Mesenchymal stem cell (in vitro differentiated cells and primary cell): ENCODE data around the gene RAB20.
"Not testable (repeated sequence)": the region's sequence is repeated elsewhere in the genome, so short reads cannot be mapped to it uniquely, and the experiment has no call there.

Experiments used
- DNase-seq: peaks from one replicate; pipeline ENCODE4 v3.0.0-alpha.2; 2013
- H2AFZ ChIP-seq: one replicate; pipeline ENCODE4 v1.6.1; 2013; ENCODE audit warnings: low read depth, mild to moderate bottlenecking, control low read depth, inconsistent platforms, low read length, moderate library complexity
- H2AK5ac ChIP-seq: 2 replicates; pipeline ENCODE4 v1.6.1; 2013; ENCODE audit warnings: low read length, moderate library complexity, mild to moderate bottlenecking, inconsistent platforms; ENCODE audit not compliant: severe bottlenecking
- H2BK120ac ChIP-seq: one replicate; pipeline ENCODE4 v1.6.1; 2013; ENCODE audit warnings: low read depth, mild to moderate bottlenecking, inconsistent platforms, low read length, moderate library complexity
- H2BK12ac ChIP-seq, 2 experiments: one replicate each; pipeline ENCODE4 v1.6.1; 2013; ENCODE audit warnings: inconsistent platforms in 2 of 2, low read length in 2 of 2, mild to moderate bottlenecking in 2 of 2, moderate library complexity in 2 of 2, control low read depth in 1 of 2
- H2BK15ac ChIP-seq: one replicate; pipeline ENCODE4 v1.6.1; 2013; ENCODE audit warnings: mild to moderate bottlenecking, low read depth, inconsistent platforms; ENCODE audit not compliant: poor library complexity, severe bottlenecking
- H2BK5ac ChIP-seq: 2 replicates; pipeline ENCODE4 v1.6.1; 2013; ENCODE audit warnings: low read depth, mild to moderate bottlenecking, low read length, control low read depth, inconsistent platforms; ENCODE audit not compliant: poor library complexity, severe bottlenecking
- H3K14ac ChIP-seq, 2 experiments: one replicate each; pipeline ENCODE4 v1.6.1; 2013; ENCODE audit warnings: inconsistent platforms in 2 of 2, low read length in 2 of 2, control low read depth in 1 of 2, mild to moderate bottlenecking in 1 of 2, moderate library complexity in 1 of 2
- H3K18ac ChIP-seq, 2 experiments: one replicate each; pipeline ENCODE4 v1.6.1; 2013; ENCODE audit warnings: inconsistent platforms in 2 of 2, low read length in 2 of 2, control low read depth in 1 of 2, low read depth in 1 of 2, mild to moderate bottlenecking in 1 of 2
- H3K23ac ChIP-seq, 2 experiments: one replicate each; pipeline ENCODE4 v1.6.1; 2013; ENCODE audit warnings: inconsistent platforms in 2 of 2, low read length in 2 of 2, mild to moderate bottlenecking in 2 of 2, moderate library complexity in 2 of 2, control low read depth in 1 of 2
- H3K27ac ChIP-seq: 2 replicates; pipeline ENCODE4 v1.5.1; 2013; ENCODE audit warnings: mild to moderate bottlenecking, moderate library complexity, low read length, control low read depth, inconsistent platforms; ENCODE audit not compliant: poor library complexity, severe bottlenecking
- H3K27me3 ChIP-seq, 2 experiments: 2 replicates each; pipeline versions ENCODE4 v1.6.1 to v1.7.0; 2013; ENCODE audit warnings: low read length in 2 of 2, mild to moderate bottlenecking in 2 of 2, moderate library complexity in 2 of 2, control low read depth in 1 of 2, inconsistent platforms in 1 of 2; ENCODE audit not compliant: control insufficient read depth in 1 of 2, insufficient read depth in 1 of 2
- H3K36me3 ChIP-seq, 2 experiments: 2 replicates each; pipeline versions ENCODE4 v1.6.1 to v1.7.0; 2013; ENCODE audit warnings: low read length in 2 of 2, control low read depth in 1 of 2, inconsistent platforms in 1 of 2, low read depth in 1 of 2, mild to moderate bottlenecking in 1 of 2; ENCODE audit not compliant: insufficient read depth in 2 of 2, control insufficient read depth in 1 of 2
- H3K4ac ChIP-seq, 2 experiments: one replicate each; pipeline ENCODE4 v1.6.1; 2013; ENCODE audit warnings: inconsistent platforms in 2 of 2, low read length in 2 of 2, mild to moderate bottlenecking in 2 of 2, moderate library complexity in 2 of 2, control low read depth in 1 of 2, low read depth in 1 of 2
- H3K4me1 ChIP-seq: 2 replicates; pipeline ENCODE4 v1.6.1; 2013; ENCODE audit warnings: low read depth, low read length, control low read depth; ENCODE audit not compliant: control insufficient read depth, insufficient read depth
- H3K4me2 ChIP-seq: 2 replicates; pipeline ENCODE4 v1.6.1; 2013; ENCODE audit warnings: low read length, mild to moderate bottlenecking, inconsistent platforms; ENCODE audit not compliant: poor library complexity, severe bottlenecking
- H3K4me3 ChIP-seq, 2 experiments: 2 replicates each; pipeline versions ENCODE4 v1.5.1 to v1.7.0; 2013; ENCODE audit warnings: low read length in 2 of 2, mild to moderate bottlenecking in 2 of 2, control low read depth in 1 of 2, low read depth in 1 of 2; ENCODE audit not compliant: insufficient read depth in 1 of 2
- H3K79me1 ChIP-seq: replicated peaks from 2 replicates; pipeline ENCODE4 v1.6.1; 2013; ENCODE audit warnings: mild to moderate bottlenecking, control low read depth, low read length, inconsistent platforms; ENCODE audit not compliant: poor library complexity, severe bottlenecking
- H3K9ac ChIP-seq: 2 replicates; pipeline ENCODE4 v1.7.0; 2013; ENCODE audit warnings: mild to moderate bottlenecking, low read length, moderate library complexity
- H3K9me3 ChIP-seq: 2 replicates; pipeline ENCODE4 v1.7.0; 2013; ENCODE audit warnings: mild to moderate bottlenecking, low read length; ENCODE audit not compliant: control insufficient read depth
- H4K8ac ChIP-seq: one replicate; pipeline ENCODE4 v1.6.1; 2013; ENCODE audit warnings: inconsistent platforms, mild to moderate bottlenecking, low read length, moderate library complexity
- H4K91ac ChIP-seq: one replicate; pipeline ENCODE4 v1.6.1; 2013; ENCODE audit warnings: mild to moderate bottlenecking, low read length, inconsistent platforms
- WGBS: methylation state at CpG from one replicate; pipeline ENCODE4 v1.1.7; 2013; ENCODE audit warnings: mixed read lengths; 5-methylcytosine and 5-hydroxymethylcytosine counted together

The RAB20 gene

DNA sequence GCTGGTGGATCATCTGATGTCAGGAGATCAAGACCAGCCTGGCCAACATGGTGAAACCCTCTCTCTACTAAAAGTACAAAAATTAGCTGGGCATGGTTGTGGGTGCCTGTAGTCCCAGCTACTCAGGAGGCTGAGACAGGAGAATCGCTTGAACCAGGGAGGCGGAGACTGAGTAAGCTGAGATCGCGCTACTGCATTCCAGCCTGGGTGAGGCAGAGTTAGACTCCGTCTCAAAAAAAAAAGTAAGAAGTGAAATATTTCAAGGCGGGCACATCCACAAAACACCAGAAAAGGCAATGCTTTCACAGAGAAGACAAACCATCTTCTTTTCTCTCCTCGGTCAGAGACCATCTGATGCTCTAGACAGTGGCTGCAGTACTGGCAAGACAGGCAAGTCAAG lies 8.4 kb upstream of the RAB20 start:
- 89% methylated on average over 7 of the region's 7 CpGs for WGBS
- not testable (repeated sequence) for H3K18ac ChIP-seq, H3K9ac ChIP-seq, H3K4me3 ChIP-seq, H3K4ac ChIP-seq, H3K27ac ChIP-seq, H3K9me3 ChIP-seq, H3K4me2 ChIP-seq, H2BK12ac ChIP-seq, H2AK5ac ChIP-seq, H2BK120ac ChIP-seq, H2BK5ac ChIP-seq, DNase-seq, H2AFZ ChIP-seq, H4K8ac ChIP-seq, H3K14ac ChIP-seq, H3K79me1 ChIP-seq, H3K36me3 ChIP-seq, H3K4me1 ChIP-seq, H3K23ac ChIP-seq, H4K91ac ChIP-seq, H2BK15ac ChIP-seq
- peaks cover 9 to 54% of the 10 kb centered on the region in 2 experiments for H3K27me3 ChIP-seq

DNA sequence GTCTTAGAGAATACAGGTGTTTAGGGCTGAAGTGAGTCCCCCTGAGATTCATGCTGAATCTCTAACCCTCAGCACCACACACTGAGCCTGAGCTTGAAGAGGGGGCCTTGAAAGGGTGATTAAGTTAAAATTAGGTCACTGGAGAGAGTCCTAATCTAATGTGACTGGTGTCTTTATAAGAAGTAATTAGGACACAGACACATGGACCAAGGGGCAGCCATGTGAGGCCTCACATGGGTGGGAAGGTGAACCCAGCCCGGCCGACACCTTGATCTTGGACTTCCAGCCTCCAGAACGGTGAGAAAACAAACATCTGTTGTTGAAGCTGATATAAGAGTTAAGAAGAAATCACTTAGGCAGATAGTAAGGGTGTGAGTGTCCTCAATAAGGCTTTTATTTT lies 7.1 kb upstream of the RAB20 start:
- no peaks in the 10 kb centered on the region for H3K4me1 ChIP-seq
- H4K8ac ChIP-seq = no peak overlapping the region
- no peak overlapping the region for H2AK5ac ChIP-seq
- H3K14ac ChIP-seq = no peak overlapping the region
- H3K36me3 ChIP-seq = no peaks in the 10 kb centered on the region
- no peak overlapping the region for H3K9ac ChIP-seq
- no peak overlapping the region for H2BK12ac ChIP-seq
- H3K18ac ChIP-seq = no peak overlapping the region
- no peak overlapping the region for H2BK15ac ChIP-seq
- peaks cover 9 to 42% of the 10 kb centered on the region in 2 experiments for H3K27me3 ChIP-seq
- no peak overlapping the region for H2BK120ac ChIP-seq
- no peak overlapping the region for H3K27ac ChIP-seq
- H3K23ac ChIP-seq = no peak overlapping the region
- no peak for DNase-seq
- no peak overlapping the region for H3K4ac ChIP-seq
- H3K4me2 ChIP-seq = no peak overlapping the region
- no peak overlapping the region for H2BK5ac ChIP-seq
- H2AFZ ChIP-seq = no peak overlapping the region
- H4K91ac ChIP-seq = no peak overlapping the region
- no peak overlapping the region for H3K4me3 ChIP-seq
- no peaks in the 10 kb centered on the region for H3K9me3 ChIP-seq
- no peaks in the 10 kb centered on the region for H3K79me1 ChIP-seq
- WGBS = 100% methylated on average over 3 of the region's 3 CpGs

DNA sequence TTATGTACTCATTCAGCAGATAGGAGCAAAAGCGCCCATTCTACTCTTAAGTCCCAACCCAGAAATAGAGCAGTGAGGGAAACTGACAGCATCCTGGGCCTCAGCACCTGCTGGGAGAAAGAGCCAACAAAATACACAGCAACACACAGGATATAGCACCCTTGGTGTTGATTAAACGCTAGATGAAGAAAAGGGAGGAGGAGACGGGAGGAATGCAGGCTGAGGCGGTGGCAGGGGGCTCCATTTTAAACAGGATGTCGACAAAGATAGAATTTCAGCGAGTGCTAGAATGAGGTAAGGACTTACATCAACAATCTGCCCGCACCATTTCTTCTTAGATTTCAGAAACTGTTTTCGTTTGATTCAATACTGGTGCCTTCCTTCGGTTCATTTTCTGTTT lies 4.6 kb upstream of the RAB20 start:
- Histone ChIP-seq H3K36me3 (no peaks in the 10 kb centered on the region), H3K9me3 (no peaks in the 10 kb centered on the region), H3K9ac (no peak overlapping the region), H2BK120ac (no peak overlapping the region), H2AK5ac (no peak overlapping the region), H3K4me1 (peaks cover 7% of the 10 kb centered on the region), H3K23ac (peak overlapping the region in 1 of 2 experiments; percentile 31), H2BK5ac (no peak overlapping the region), H3K14ac (no peak overlapping the region), H3K27me3 (peaks cover 0 to 18% of the 10 kb centered on the region in 2 experiments), H3K4me2 (no peak overlapping the region), H2BK15ac (no peak overlapping the region), H3K27ac (no peak overlapping the region), H3K18ac (no peak overlapping the region), H3K4me3 (no peak overlapping the region), H4K91ac (no peak overlapping the region), H3K4ac (no peak overlapping the region), H2BK12ac (no peak overlapping the region), H2AFZ (no peak overlapping the region), H3K79me1 (peaks cover 5% of the 10 kb centered on the region), H4K8ac (no peak overlapping the region)
- WGBS = 67% methylated on average over 7 of the region's 9 CpGs
- DNase-seq = no peak

DNA sequence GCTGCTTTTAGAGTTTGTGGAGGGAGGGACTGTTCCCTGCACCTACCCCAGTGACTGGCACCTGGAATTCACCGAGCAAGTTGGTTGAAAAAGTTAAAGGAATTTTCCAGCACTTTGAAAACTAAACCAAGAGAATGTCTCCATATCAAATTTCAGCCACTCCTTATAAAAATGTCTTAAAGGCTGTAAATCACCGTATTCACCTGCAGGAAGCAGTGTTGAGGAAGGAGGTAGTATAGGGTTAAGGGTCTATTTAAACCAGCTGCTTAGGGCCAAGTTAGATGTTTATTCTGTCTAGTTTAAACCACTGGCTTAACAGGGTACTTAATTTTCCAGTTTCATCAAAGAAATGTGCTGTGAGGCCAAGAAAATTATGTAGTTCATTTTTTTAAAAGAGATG lies 3.8 kb upstream of the RAB20 start:
- no peak for DNase-seq
- H3K27ac ChIP-seq = no peak overlapping the region
- peaks cover 5% of the 10 kb centered on the region for H3K79me1 ChIP-seq
- H3K36me3 ChIP-seq = no peaks in the 10 kb centered on the region
- H4K8ac ChIP-seq = no peak overlapping the region
- H3K27me3 ChIP-seq = peaks cover 0 to 11% of the 10 kb centered on the region in 2 experiments
- H2BK120ac ChIP-seq = no peak overlapping the region
- no peak overlapping the region for H3K14ac ChIP-seq
- no peak overlapping the region for H2AFZ ChIP-seq
- H3K23ac ChIP-seq = no peak overlapping the region
- peaks cover 10% of the 10 kb centered on the region for H3K4me1 ChIP-seq
- H2BK15ac ChIP-seq = no peak overlapping the region
- no peaks in the 10 kb centered on the region for H3K9me3 ChIP-seq
- no peak overlapping the region for H2AK5ac ChIP-seq
- no peak overlapping the region for H3K4me2 ChIP-seq
- H2BK5ac ChIP-seq = no peak overlapping the region
- H3K4ac ChIP-seq = no peak overlapping the region
- H4K91ac ChIP-seq = no peak overlapping the region
- 80% methylated on average over 1 of the region's 2 CpGs for WGBS
- no peak overlapping the region for H3K4me3 ChIP-seq
- no peak overlapping the region for H3K9ac ChIP-seq
- H2BK12ac ChIP-seq = no peak overlapping the region
- no peak overlapping the region for H3K18ac ChIP-seq
